Measurements from ENCODE around the gene KLHL3.

GRCh38 chr5:137638841-137639240 is 97.0 kb downstream of the KLHL3 start:
- TF ChIP-seq CTCF (IDR thresholded peaks at IDR 0.05): no peak
- TF ChIP-seq POLR2A (IDR thresholded peaks at IDR 0.05): no peak

Measured in esophagus squamous epithelium (tissue), 4 donors.